Measurements from ENCODE around the gene NMD3. TPM values are rescaled to one million over a fixed set of nuclear protein-coding genes. Genes with fewer than 3 reads are reported as not detected.
A peak's percentile ranks its signal among the peaks of the same experiment; 100 is the strongest.

The NMD3 gene
- total RNA-seq, 3 donors from 2014 or later (not counting 1 experiment from before 2014, with no cell fraction given): 40.7 to 51.1 (median 43.6) TPM

GRCh38 chr3:161221806-161222600 is 892 bp downstream of the NMD3 start:
- Histone ChIP-seq H3K4me1 (ENCODE audit: control insufficient read depth, insufficient read depth, low read length) (peaks cover 13% of the 10 kb centered on the region), H3K27ac (ENCODE audit: low read length) (peak overlapping the region; percentile 77), H3K9me3 (ENCODE audit: control insufficient read depth, insufficient read depth, low read length) (no peaks in the 10 kb centered on the region), H3K27me3 (ENCODE audit: control insufficient read depth, insufficient read depth, low read length) (no peaks in the 10 kb centered on the region), H3K36me3 (ENCODE audit: control insufficient read depth, insufficient read depth, low read length) (peaks cover 11% of the 10 kb centered on the region), H3K4me3 (ENCODE audit: low read length) (peak overlapping the region; percentile 89)
- no peaks in the 10 kb centered on the region for H3K9me3 Mint-ChIP-seq
- TF ChIP-seq, protein P1, sequence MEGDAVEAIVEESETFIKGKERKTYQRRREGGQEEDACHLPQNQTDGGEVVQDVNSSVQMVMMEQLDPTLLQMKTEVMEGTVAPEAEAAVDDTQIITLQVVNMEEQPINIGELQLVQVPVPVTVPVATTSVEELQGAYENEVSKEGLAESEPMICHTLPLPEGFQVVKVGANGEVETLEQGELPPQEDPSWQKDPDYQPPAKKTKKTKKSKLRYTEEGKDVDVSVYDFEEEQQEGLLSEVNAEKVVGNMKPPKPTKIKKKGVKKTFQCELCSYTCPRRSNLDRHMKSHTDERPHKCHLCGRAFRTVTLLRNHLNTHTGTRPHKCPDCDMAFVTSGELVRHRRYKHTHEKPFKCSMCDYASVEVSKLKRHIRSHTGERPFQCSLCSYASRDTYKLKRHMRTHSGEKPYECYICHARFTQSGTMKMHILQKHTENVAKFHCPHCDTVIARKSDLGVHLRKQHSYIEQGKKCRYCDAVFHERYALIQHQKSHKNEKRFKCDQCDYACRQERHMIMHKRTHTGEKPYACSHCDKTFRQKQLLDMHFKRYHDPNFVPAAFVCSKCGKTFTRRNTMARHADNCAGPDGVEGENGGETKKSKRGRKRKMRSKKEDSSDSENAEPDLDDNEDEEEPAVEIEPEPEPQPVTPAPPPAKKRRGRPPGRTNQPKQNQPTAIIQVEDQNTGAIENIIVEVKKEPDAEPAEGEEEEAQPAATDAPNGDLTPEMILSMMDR (IDR thresholded peaks at IDR 0.05): no peak
- intact Hi-C loops (cut with micrococcal nuclease): loop anchor here (5.0 kb wide), 1 partner anchor 825 kb away; the partner anchor contains the start of genes IFT80 and SMC4
- 31% methylated on average over 9 of the region's 19 CpGs for WGBS (ENCODE audit: insufficient coverage)
- H3K27me3 Mint-ChIP-seq (ENCODE audit: low read depth in 2 of 2): peaks cover 2 to 7% of the 10 kb centered on the region in 2 donors
- H3K4me1 Mint-ChIP-seq: peaks cover 32 to 38% of the 10 kb centered on the region in 2 donors
- peak overlapping the region; percentile 94 for H3K4me3 Mint-ChIP-seq
- DNase-seq: peak in 1 of 2 donors; percentile 48
- peak overlapping the region; percentile 88 to 94 for H3K27ac Mint-ChIP-seq
- peaks cover 7% of the 10 kb centered on the region for H3K36me3 Mint-ChIP-seq
- ATAC-seq: no peak

GRCh38 chr3:161222662-161223061 is 1.6 kb downstream of the NMD3 start:
- Mint-ChIP-seq H3K9me3 (no peaks in the 10 kb centered on the region), H3K4me1 (peaks cover 32 to 38% of the 10 kb centered on the region in 2 donors), H3K27ac (no peak overlapping the region), H3K4me3 (peak overlapping the region; percentile 94), H3K27me3 (ENCODE audit: low read depth in 2 of 2) (peaks cover 0 to 2% of the 10 kb centered on the region in 2 donors), H3K36me3 (peaks cover 7% of the 10 kb centered on the region)
- Histone ChIP-seq H3K4me1 (ENCODE audit: control insufficient read depth, insufficient read depth, low read length) (peaks cover 13% of the 10 kb centered on the region), H3K36me3 (ENCODE audit: control insufficient read depth, insufficient read depth, low read length) (peaks cover 14% of the 10 kb centered on the region), H3K9me3 (ENCODE audit: control insufficient read depth, insufficient read depth, low read length) (no peaks in the 10 kb centered on the region), H3K4me3 (ENCODE audit: low read length) (no peak overlapping the region), H3K27ac (ENCODE audit: low read length) (no peak overlapping the region), H3K27me3 (ENCODE audit: control insufficient read depth, insufficient read depth, low read length) (no peaks in the 10 kb centered on the region)
- DNase-seq (no peak), ATAC-seq (no peak)
- TF ChIP-seq, protein P1 (IDR thresholded peaks at IDR 0.05): no peak
- 76% methylated on average over 2 of the region's 2 CpGs for WGBS (ENCODE audit: insufficient coverage)
- intact Hi-C loops (cut with micrococcal nuclease): loop anchor here (5.0 kb wide), 1 partner anchor 825 kb away; the partner anchor contains the start of genes IFT80 and SMC4

DNA sequence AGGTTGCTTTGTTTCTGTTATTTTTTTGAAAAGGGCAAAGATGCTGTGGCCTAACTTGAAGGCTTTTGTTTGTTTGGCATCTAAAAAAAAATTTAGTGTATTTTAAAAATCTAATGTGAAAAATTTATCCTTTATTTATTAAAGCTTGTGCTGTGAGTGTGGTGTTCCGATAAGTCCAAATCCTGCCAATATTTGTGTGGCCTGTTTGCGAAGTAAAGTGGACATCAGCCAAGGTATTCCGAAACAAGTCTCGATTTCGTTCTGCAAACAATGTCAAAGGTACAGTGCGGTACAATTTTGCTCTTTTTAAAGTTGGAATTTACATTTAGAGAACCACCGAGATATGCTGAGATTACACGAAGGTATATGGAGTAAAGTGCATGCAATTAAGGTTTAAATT is 3.7 kb downstream of the NMD3 start:
- Histone ChIP-seq H3K36me3 (ENCODE audit: control insufficient read depth, insufficient read depth, low read length) (peaks cover 32% of the 10 kb centered on the region), H3K27ac (ENCODE audit: low read length) (no peak overlapping the region), H3K4me1 (ENCODE audit: control insufficient read depth, insufficient read depth, low read length) (peaks cover 13% of the 10 kb centered on the region), H3K4me3 (ENCODE audit: low read length) (no peak overlapping the region), H3K9me3 (ENCODE audit: control insufficient read depth, insufficient read depth, low read length) (no peaks in the 10 kb centered on the region), H3K27me3 (ENCODE audit: control insufficient read depth, insufficient read depth, low read length) (no peaks in the 10 kb centered on the region)
- ATAC-seq: no peak
- H3K4me1 Mint-ChIP-seq: peaks cover 32 to 38% of the 10 kb centered on the region in 2 donors
- peaks cover 7% of the 10 kb centered on the region for H3K36me3 Mint-ChIP-seq
- no peak for DNase-seq
- no peak overlapping the region for H3K4me3 Mint-ChIP-seq
- peak overlapping the region in 1 of 2 donors; percentile 55 for H3K27ac Mint-ChIP-seq
- intact Hi-C loops (cut with micrococcal nuclease): loop anchor here (5.0 kb wide), 1 partner anchor 827 kb away; the partner anchor contains the start of genes IFT80 and SMC4
- TF ChIP-seq, protein P1 (IDR thresholded peaks at IDR 0.05): no peak
- H3K9me3 Mint-ChIP-seq: no peaks in the 10 kb centered on the region
- H3K27me3 Mint-ChIP-seq (ENCODE audit: low read depth in 2 of 2): no peaks in the 10 kb centered on the region
- 97% methylated on average over 8 of the region's 8 CpGs for WGBS (ENCODE audit: insufficient coverage)

Data from natural killer cell (primary cell).